Vagina (tissue), 2 donors: ENCODE data around the gene CES1. TPM values are rescaled to one million over a fixed set of nuclear protein-coding genes. Genes with fewer than 3 reads are reported as not detected.
"Not testable (repeated sequence)": the region's sequence is repeated elsewhere in the genome, so short reads cannot be mapped to it uniquely, and the experiment has no call there.

Source experiments
- DNase-seq, 2 donors: peaks; one replicate each; pipeline ENCODE4 v3.0.0-alpha.2; 2017; ENCODE audit errors: extremely low spot score in 2 of 2
- H3K27ac ChIP-seq: fragments of 200-600 bp; sonication (generic); one replicate; pipeline ENCODE4 v1.5.1; 2019
- H3K27me3 ChIP-seq: fragments of 200-600 bp; sonication (generic); one replicate; pipeline ENCODE4 v1.5.1; 2019
- H3K36me3 ChIP-seq, 2 donors: fragments of 200-600 bp; sonication (generic); one replicate each; pipeline ENCODE4 v1.5.1; 2017 to 2019
- H3K4me1 ChIP-seq: fragments of 200-600 bp; sonication (generic); one replicate; pipeline ENCODE4 v1.5.1; 2019
- H3K4me3 ChIP-seq, 2 donors: fragments of 200-600 bp; sonication (generic); 1 replicate in 1 of 2; 2 replicates in 1 of 2; pipeline ENCODE4 v1.5.1; 2016 to 2019
- H3K9me3 ChIP-seq: fragments of 200-600 bp; sonication (generic); one replicate; pipeline ENCODE4 v1.5.1; 2019
- CTCF ChIP-seq, 3 experiments: fragments of 450-650 bp in 2 of 3; fragments of 200-600 bp in 1 of 3; sonication (generic) in 1 of 3; IDR thresholded peaks; one replicate each; pipeline ENCODE4 v1.5.1; 2017 to 2019; ENCODE audit warnings: antibody characterized with exemption in 3 of 3, mild to moderate bottlenecking in 2 of 3, moderate library complexity in 2 of 3
- POLR2A ChIP-seq, 2 donors: fragments of 450-650 bp; IDR thresholded peaks; one replicate each; pipeline ENCODE4 v1.6.1; 2017; ENCODE audit warnings: antibody characterized with exemption in 2 of 2, mild to moderate bottlenecking in 2 of 2, moderate library complexity in 2 of 2
- POLR2AphosphoS5 ChIP-seq, 2 donors: sonication (generic); formaldehyde crosslinking; IDR thresholded peaks; one replicate each; pipeline ENCODE4 v1.9.0; 2017; ENCODE audit warnings: antibody characterized with exemption in 2 of 2, mild to moderate bottlenecking in 2 of 2, low read depth in 1 of 2; ENCODE audit not compliant: insufficient read depth in 1 of 2
- intact Hi-C: fragments of 100-400 bp; cut with DNase I; formaldehyde crosslinking; loops from one replicate; pipeline ENCODE4 v1.15.1; 2023
- total RNA-seq: library from RNA; depleted of rRNA; stranded (reverse); fragments of >200 nt; gene quantifications from one replicate; pipeline ENCODE4 v1.2.3, GENCODE V29; 2016

CES1 gene
- total RNA-seq, 1 donor from 2014 or later, result 10.1 TPM

- TF ChIP-seq POLR2A (IDR thresholded peaks at IDR 0.05), result no peak
- TF ChIP-seq POLR2AphosphoS5 (IDR thresholded peaks at IDR 0.05; ENCODE audit: insufficient read depth in 1 of 2, low read depth in 1 of 2), result no peak
- TF ChIP-seq CTCF (IDR thresholded peaks at IDR 0.05), result no peak
- Histone ChIP-seq H3K9me3 (no peaks in the 10 kb centered on the region), H3K27me3 (no peaks in the 10 kb centered on the region), H3K4me3 (no peak overlapping the region), H3K36me3 (no peaks in the 10 kb centered on the region), H3K27ac (no peak overlapping the region), H3K4me1 (no peaks in the 10 kb centered on the region)
- peak in 1 of 2 donors; percentile 77 for DNase-seq
- intact Hi-C loops, result no loop called here
These were observed 15.5 kb downstream of the CES1 start for GRCh38 chr16:55817236-55817912.

- H3K9me3 ChIP-seq, intact Hi-C loops, H3K4me1 ChIP-seq, H3K4me3 ChIP-seq, H3K36me3 ChIP-seq, H3K27ac ChIP-seq, H3K27me3 ChIP-seq: not testable (repeated sequence)
- peak in 1 of 2 donors; percentile 93 for DNase-seq
These were observed 16.7 kb downstream of the CES1 start for GRCh38 chr16:55816222-55816621.

- intact Hi-C loops, result no loop called here
- no peak for DNase-seq
- Histone ChIP-seq H3K27me3 (no peaks in the 10 kb centered on the region), H3K4me3 (no peak overlapping the region), H3K27ac (no peak overlapping the region), H3K36me3 (no peaks in the 10 kb centered on the region), H3K4me1 (no peaks in the 10 kb centered on the region), H3K9me3 (no peaks in the 10 kb centered on the region)
- TF ChIP-seq CTCF (IDR thresholded peaks at IDR 0.05) (no peak), POLR2AphosphoS5 (IDR thresholded peaks at IDR 0.05; ENCODE audit: insufficient read depth in 1 of 2, low read depth in 1 of 2) (no peak), POLR2A (IDR thresholded peaks at IDR 0.05) (no peak)
These were observed 17.6 kb downstream of the CES1 start for GRCh38 chr16:55815320-55815719.

GRCh38 chr16:55814174-55814573, 18.7 kb downstream of the CES1 start:
- H3K27me3 ChIP-seq, H3K4me3 ChIP-seq, H3K4me1 ChIP-seq, H3K9me3 ChIP-seq, DNase-seq, intact Hi-C loops, H3K27ac ChIP-seq, H3K36me3 ChIP-seq: not testable (repeated sequence)

GRCh38 chr16:55813730-55814129, 19.2 kb downstream of the CES1 start:
- H3K27ac ChIP-seq, H3K4me1 ChIP-seq, intact Hi-C loops, H3K36me3 ChIP-seq, H3K27me3 ChIP-seq, H3K9me3 ChIP-seq, H3K4me3 ChIP-seq: not testable (repeated sequence)
- peak in 1 of 2 donors; percentile 61 for DNase-seq

- Histone ChIP-seq H3K36me3 (no peaks in the 10 kb centered on the region), H3K27me3 (no peaks in the 10 kb centered on the region), H3K4me3 (no peak overlapping the region), H3K9me3 (no peaks in the 10 kb centered on the region), H3K4me1 (no peaks in the 10 kb centered on the region), H3K27ac (no peak overlapping the region)
- DNase-seq, result no peak
- intact Hi-C loops, result no loop called here
- TF ChIP-seq CTCF (IDR thresholded peaks at IDR 0.05) (no peak), POLR2AphosphoS5 (IDR thresholded peaks at IDR 0.05; ENCODE audit: insufficient read depth in 1 of 2, low read depth in 1 of 2) (no peak), POLR2A (IDR thresholded peaks at IDR 0.05) (no peak)
These were observed 19.9 kb downstream of the CES1 start for GRCh38 chr16:55812951-55813350.
